Esophagus mucosa (tissue), 1 donor: ENCODE measurements around the gene SERINC3. TPM values are rescaled to one million over a fixed set of nuclear protein-coding genes. Genes with fewer than 3 reads are reported as not detected.
"Not testable (repeated sequence)": the region's sequence is repeated elsewhere in the genome, so short reads cannot be mapped to it uniquely, and the experiment has no call there.

Experiments used
- ATAC-seq: fragments of 200-7000 bp; cut with Tn5 transposase; one replicate; pipeline ENCODE4 v1.9.1; 2020
- total RNA-seq: library from RNA; stranded (reverse); gene quantifications from one replicate; pipeline ENCODE4 v1.2.4, GENCODE V29; 2023
- donor health status: DM: yes; HTN: yes; CAD: no.

Gene SERINC3
- 64.9 TPM for total RNA-seq

GRCh38 chr20:44521484-44522481 is at the start of gene SERINC3:
TSS of gene SERINC3 (minus strand) at chr20:44522070. CDS start at chr20:44521951, 119 bp downstream.
- peak; percentile 100 for ATAC-seq

DNA sequence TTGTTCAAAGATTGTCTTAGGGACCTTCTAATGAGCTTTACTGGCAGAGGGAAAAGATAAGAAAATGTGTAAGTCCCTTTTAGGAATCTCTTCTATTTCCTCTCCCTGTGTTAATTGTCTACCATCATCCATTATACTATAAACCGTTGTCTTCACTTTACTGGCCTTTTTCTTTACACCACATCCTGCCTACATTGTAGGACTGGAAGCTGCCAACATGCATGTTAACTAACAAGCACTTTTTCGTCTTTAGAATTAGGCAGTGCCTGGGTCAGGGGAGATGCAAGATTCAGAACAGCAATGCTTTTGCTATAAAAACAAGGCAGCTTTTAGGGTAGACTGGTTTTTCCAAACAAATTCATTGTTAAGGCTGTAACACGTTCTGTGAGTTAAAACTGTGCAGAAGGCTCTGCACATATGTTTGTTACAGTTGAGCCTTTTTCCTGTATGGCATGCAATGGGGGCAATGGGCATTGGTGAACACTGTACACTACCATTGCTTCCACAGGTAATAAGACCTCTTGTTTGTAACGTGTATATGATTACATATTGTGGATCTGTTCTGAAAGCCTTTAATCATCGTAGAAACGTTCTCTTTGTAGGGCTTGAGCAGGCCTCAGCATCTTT is 49.6 kb upstream of the SERINC3 start:
- no peak for ATAC-seq

DNA sequence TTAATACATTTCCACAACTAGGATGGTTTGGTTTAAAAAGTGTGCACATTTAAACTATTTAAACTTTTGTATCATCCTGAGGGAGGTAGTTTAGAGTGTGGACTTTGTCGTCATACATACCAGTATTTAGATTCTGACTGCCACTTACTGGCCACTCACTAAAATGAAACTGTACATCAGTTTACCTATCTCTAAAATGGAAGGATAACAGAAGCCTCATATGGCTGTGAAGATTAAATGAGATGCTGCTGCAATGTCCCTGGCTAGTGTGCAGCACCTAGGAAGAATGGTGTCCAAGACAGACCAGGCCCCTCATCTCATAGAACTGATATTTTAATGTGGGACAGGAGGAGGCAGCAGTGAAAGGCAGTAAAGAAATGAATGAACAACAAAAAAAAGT is 48.5 kb upstream of the SERINC3 start:
- no peak for ATAC-seq

DNA sequence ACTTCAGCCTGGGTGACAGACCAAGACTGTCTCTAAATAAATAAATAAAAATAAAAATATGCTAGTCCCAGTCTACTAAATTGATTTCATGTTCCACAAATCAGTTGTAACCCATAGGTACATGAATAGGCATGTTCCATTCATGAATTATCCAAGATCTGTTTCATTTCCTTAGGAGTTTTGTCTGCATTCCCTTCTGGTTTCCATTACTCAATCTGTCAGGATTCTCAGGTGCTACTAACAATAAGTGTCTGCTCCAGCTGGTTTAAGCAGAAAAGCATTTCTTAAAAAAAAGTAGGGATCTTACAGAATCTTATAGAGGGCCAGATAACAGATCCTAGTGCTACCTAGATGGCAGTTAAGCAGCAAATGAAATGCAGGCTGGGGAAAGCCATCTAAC is 44.9 kb upstream of the SERINC3 start:
- ATAC-seq: no peak

DNA sequence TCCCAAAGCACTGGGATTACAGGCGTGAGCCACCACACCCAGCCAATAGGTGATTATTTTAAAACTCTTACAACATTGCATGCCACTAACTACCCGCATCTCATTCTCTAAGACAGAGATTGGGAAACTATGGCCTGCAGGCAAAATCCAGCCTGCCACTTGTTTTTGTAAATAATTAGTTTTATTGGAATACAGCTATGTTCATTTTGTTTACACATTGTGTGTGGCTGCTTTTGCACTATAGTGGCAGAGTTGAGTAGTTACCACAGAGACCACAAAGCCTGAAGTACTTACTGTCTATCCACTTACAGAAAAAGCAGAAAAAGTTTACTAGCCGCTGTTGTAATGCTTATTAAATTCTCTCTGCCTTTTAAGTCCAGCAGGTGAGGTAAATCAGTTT is 44.1 kb upstream of the SERINC3 start:
- ATAC-seq: no peak

GRCh38 chr20:44561876-44562275 is 40.0 kb upstream of the SERINC3 start:
- no peak for ATAC-seq

DNA sequence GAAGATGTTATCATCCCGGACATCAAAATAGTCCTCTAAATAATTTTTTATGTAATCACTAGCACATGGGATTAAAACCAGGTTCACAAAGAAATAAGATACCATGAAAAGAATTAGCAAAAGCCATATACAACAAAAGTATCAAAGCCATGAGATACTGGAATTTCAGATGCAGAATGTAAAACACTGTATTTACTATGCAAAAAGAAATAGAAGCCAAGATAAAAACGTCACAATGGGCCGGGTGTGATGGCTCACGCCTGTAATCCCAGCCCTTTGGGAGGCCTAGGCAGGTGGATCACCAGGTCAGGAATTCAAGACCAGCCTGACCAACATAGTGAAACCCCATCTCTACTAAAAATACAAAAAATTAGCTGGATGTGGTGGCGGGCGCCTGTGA is 38.9 kb upstream of the SERINC3 start:
- not testable (repeated sequence) for ATAC-seq

GRCh38 chr20:44560229-44560628 is 38.4 kb upstream of the SERINC3 start:
- ATAC-seq: no peak

GRCh38 chr20:44559302-44559701 is 37.4 kb upstream of the SERINC3 start:
- no peak for ATAC-seq

DNA sequence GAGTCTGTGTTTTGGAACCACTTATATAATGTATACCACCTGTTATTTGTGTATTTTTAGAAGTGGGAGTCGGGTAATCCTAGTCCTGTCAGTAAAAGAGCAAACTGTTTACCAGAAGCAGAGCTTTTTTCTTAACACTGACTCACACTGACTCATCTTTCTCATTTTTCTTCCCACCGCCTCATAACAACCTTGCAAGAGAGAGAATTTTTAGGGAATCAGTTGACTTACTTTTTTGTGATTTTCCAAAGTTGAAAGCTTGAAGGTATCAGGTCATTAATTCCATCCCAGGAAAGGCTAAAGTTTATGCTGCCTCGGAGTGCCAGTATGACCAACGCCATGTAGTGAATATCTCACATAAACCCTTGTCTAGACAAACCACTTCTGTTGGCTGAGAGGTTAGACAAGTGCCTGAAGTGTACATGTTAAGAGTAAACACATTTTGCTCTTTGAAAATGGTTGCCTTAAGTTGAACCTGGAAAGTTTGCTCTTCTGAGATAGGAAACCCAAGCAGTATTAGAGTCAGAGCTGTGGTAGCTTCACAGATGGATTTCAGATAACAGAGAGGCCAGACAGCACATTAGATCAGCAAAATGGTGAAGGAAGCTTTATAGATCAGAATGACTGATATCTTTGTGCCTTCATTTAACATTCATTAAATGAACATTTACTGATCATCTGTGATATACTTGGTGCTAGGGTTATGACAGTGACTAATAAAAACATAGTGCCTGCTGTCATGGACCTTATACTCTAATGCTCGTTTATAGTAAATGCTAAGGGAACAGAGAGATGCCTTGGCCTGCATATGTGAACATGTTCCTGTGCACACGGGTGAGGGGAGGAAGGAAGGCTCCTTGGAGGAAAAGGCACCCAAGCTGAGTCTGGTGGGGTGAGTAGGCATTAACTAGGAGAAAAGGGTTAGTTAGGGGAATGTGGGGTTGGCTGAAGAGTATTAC is 31.4 kb upstream of the SERINC3 start:
- ATAC-seq: no peak

- no peak for ATAC-seq
Measured at GRCh38 chr20:44552568-44552949, 30.7 kb upstream of the SERINC3 start.

- no peak for ATAC-seq
Measured at GRCh38 chr20:44552050-44552449, 30.2 kb upstream of the SERINC3 start.

- ATAC-seq: no peak
Measured at GRCh38 chr20:44549123-44549522, 27.3 kb upstream of the SERINC3 start.

- no peak for ATAC-seq
Measured at GRCh38 chr20:44547419-44547818, 25.5 kb upstream of the SERINC3 start.

GRCh38 chr20:44544263-44544662 is 22.4 kb upstream of the SERINC3 start:
- no peak for ATAC-seq

DNA sequence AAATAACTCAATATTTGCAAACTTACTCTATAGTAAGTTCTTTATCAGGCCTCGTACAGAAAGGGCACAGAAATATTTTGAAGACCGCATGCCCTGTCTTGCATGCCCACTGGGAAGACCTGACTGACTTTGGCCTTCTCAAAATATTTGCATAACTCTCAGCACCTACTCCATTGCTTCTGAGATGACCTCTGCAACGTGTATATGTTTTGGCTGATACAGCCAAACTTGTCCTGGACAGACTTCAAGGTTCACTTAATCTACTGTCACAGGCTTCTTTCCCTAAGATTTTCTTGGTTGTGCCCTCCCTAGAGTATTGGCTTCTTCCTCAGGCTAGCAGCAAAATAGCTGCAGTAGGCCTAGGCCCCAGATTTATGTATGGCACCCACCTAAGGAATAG is 21.5 kb upstream of the SERINC3 start:
- no peak for ATAC-seq

GRCh38 chr20:44542890-44543289 is 21.0 kb upstream of the SERINC3 start:
- no peak for ATAC-seq

GRCh38 chr20:44541992-44542391 is 20.1 kb upstream of the SERINC3 start:
- ATAC-seq: no peak

GRCh38 chr20:44540834-44541233 is 19.0 kb upstream of the SERINC3 start:
- ATAC-seq: no peak

DNA sequence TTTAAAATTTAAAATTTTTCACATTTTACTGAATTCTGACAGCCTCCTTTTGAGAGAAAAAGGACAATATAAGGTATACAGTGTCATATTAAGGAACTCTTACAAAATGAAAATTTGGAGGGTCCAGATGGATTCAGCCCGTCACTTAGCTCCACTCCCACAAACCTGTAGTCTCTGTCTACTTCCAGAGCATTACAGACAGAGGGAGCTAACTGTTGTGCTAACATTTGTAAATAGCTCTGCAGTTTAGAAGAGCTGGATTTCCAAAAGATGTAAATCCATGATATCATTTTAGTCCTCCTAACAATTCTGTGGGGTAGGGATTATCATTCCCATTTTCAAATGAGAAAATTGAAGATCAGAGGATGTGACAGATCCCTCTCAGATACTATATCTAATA is 16.1 kb upstream of the SERINC3 start:
- ATAC-seq: no peak

DNA sequence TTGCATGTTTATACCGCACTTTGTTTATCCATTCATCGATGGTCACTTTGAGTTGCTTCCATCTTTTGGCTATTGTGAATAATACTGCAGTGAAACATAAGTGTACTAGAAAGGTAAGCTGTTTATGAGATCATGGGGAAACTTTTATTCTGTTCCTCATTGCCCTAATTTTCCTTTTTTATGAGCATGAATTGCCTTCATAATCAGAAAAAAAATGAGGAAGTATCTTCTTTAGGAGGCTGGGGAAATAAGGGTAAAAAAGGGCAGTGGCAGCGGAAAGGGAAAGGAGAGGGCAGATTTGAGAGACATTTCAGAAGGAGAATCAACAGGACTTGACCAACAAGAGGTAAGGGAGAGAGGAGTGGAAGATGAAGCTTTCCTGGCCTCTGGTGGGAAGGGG is 14.3 kb upstream of the SERINC3 start:
- ATAC-seq: no peak

- ATAC-seq: no peak
Measured at GRCh38 chr20:44533928-44534327, 12.1 kb upstream of the SERINC3 start.

DNA sequence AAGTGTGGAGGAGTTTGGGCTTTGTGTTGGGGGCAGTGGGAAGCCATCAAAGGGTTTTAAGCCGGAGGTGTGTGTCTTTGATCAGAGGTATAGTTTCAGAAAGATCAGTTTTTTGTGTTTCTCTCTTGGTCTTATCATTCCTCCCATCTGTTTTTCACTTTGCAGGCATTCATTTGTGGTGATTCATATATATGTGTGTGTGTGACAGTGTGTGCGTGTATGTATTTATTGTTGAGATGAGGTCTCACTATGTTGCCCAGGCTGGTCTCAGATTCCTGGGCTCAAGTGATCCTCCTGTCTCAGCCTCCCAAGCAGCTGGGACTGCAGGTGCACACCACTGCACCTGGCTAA is 11.1 kb upstream of the SERINC3 start:
- ATAC-seq: no peak
